Mesothelial cell of epicardium (in vitro differentiated cells): ENCODE results near the gene GMDS. TPM values are rescaled to one million over a fixed set of nuclear protein-coding genes. Genes with fewer than 3 reads are reported as not detected.

Experiments used
- DNase-seq, 2 experiments: peaks; one replicate each; pipeline ENCODE4 v3.0.0; 2021; ENCODE audit warnings: low spot score in 2 of 2; ENCODE audit not compliant: unreplicated experiment in 2 of 2
- H3K27ac Mint-ChIP-seq: 2 replicates; pipeline ENCODE4 v1.8.0; 2021; ENCODE audit warnings: mixed read lengths
- H3K27me3 Mint-ChIP-seq: 2 replicates; pipeline ENCODE4 v1.8.0; 2021; ENCODE audit warnings: low read depth, mixed read lengths
- H3K36me3 Mint-ChIP-seq: 2 replicates; pipeline ENCODE4 v1.8.0; 2021; ENCODE audit warnings: mixed read lengths
- H3K4me1 Mint-ChIP-seq: 2 replicates; pipeline ENCODE4 v1.8.0; 2021; ENCODE audit warnings: mixed read lengths
- H3K4me3 Mint-ChIP-seq: 2 replicates; pipeline ENCODE4 v1.8.0; 2021; ENCODE audit warnings: mild to moderate bottlenecking, moderate library complexity, mixed read lengths
- H3K9me3 Mint-ChIP-seq: 2 replicates; pipeline ENCODE4 v1.8.0; 2021; ENCODE audit warnings: mixed read lengths
- total RNA-seq: library from RNA; stranded (reverse); gene quantifications from 3 replicates; pipeline ENCODE4 v1.2.1, GENCODE V29; 2021
- TF ChIP-seq, protein P1 (sequence below): fragments of 200-600 bp; sonication (generic); IDR thresholded peaks from one replicate; pipeline ENCODE4 v1.5.0; 2021; ENCODE audit warnings: antibody characterized with exemption; ENCODE audit not compliant: unreplicated experiment

Gene GMDS
- total RNA-seq, 1 donor from 2014 or later = 39.9 TPM

- TF ChIP-seq, protein P1, sequence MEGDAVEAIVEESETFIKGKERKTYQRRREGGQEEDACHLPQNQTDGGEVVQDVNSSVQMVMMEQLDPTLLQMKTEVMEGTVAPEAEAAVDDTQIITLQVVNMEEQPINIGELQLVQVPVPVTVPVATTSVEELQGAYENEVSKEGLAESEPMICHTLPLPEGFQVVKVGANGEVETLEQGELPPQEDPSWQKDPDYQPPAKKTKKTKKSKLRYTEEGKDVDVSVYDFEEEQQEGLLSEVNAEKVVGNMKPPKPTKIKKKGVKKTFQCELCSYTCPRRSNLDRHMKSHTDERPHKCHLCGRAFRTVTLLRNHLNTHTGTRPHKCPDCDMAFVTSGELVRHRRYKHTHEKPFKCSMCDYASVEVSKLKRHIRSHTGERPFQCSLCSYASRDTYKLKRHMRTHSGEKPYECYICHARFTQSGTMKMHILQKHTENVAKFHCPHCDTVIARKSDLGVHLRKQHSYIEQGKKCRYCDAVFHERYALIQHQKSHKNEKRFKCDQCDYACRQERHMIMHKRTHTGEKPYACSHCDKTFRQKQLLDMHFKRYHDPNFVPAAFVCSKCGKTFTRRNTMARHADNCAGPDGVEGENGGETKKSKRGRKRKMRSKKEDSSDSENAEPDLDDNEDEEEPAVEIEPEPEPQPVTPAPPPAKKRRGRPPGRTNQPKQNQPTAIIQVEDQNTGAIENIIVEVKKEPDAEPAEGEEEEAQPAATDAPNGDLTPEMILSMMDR = no peak
- Mint-ChIP-seq H3K4me3 (no peak overlapping the region), H3K27me3 (no peaks in the 10 kb centered on the region), H3K27ac (no peak overlapping the region), H3K9me3 (peaks cover 4% of the 10 kb centered on the region), H3K4me1 (peaks cover 23% of the 10 kb centered on the region), H3K36me3 (peaks cover 1% of the 10 kb centered on the region)
- DNase-seq = no peak
Measured at GRCh38 chr6:1576711-1577110, 668.7 kb downstream of the GMDS start.

- DNase-seq = no peak
- no peak overlapping the region for H3K27ac Mint-ChIP-seq
- no peaks in the 10 kb centered on the region for H3K27me3 Mint-ChIP-seq
- TF ChIP-seq, protein P1 = no peak
- peaks cover 2% of the 10 kb centered on the region for H3K36me3 Mint-ChIP-seq
- H3K9me3 Mint-ChIP-seq = peaks cover 10% of the 10 kb centered on the region
- no peak overlapping the region for H3K4me3 Mint-ChIP-seq
- peaks cover 23% of the 10 kb centered on the region for H3K4me1 Mint-ChIP-seq
Measured at GRCh38 chr6:1576166-1576565, 669.2 kb downstream of the GMDS start.

DNA sequence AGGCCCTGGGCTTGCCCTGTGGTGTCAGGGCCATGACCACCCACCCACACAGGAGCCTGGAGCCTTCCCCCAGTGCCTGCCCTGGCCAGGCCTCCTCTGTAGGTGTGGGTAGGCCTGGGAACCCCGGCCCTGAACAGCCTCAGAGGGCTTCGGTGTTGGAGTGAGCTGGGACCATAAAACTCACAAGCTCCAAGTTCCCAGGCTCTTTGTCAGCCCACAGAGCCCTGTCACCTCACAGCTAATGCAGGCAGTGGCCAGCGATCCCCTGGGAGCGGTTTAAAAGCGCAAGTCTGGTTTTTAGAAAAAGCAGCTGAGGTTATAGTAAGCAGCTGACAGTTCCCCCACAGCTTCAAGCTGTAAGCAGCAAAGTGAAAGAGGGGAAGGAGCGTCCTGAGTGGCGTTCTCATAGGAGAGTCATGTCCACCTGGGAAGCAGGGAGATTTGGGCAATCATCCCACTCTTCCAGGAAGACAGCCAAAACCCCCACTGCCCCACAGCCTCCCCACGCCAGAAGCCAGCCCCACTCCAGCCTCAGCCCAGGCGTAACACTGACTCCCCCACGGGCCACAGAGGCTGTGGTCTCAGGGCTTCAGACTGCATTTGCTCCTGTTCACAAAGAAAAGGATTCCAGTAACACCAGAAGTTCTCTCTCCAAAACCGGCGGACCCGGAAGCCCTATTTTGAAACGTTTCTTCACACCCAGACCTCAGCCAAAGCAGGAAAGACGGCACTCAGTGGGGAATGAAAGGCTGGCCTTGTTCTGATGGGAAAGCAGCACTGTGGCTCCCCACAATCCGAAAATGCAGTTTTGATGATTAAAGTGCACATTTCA is 670.0 kb downstream of the GMDS start:
- H3K27ac Mint-ChIP-seq = peak overlapping the region; percentile 70
- H3K27me3 Mint-ChIP-seq = no peaks in the 10 kb centered on the region
- DNase-seq = no peak
- TF ChIP-seq, protein P1 = no peak
- peaks cover 4% of the 10 kb centered on the region for H3K36me3 Mint-ChIP-seq
- peaks cover 17% of the 10 kb centered on the region for H3K9me3 Mint-ChIP-seq
- H3K4me3 Mint-ChIP-seq = peak overlapping the region; percentile 15
- peaks cover 23% of the 10 kb centered on the region for H3K4me1 Mint-ChIP-seq

DNA sequence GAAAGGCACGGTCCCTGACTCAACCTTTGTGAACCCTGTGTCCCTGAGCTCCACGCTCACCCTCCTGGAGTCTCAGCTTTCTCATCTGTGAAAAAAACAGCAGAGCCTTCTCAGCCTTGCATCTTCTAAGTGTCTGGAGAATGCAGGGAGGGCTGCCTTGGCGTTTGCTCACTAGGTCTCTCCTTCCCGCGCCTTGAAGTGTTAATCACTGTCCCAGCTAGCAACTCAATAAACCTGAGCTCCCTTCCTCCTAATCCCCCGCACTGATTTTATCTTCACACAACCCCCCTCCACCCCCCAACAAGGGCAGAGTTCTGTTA is 670.6 kb downstream of the GMDS start:
- DNase-seq = no peak
- TF ChIP-seq, protein P1 = no peak
- peak overlapping the region; percentile 10 for H3K4me3 Mint-ChIP-seq
- peaks cover 4% of the 10 kb centered on the region for H3K36me3 Mint-ChIP-seq
- H3K4me1 Mint-ChIP-seq = peaks cover 23% of the 10 kb centered on the region
- H3K27me3 Mint-ChIP-seq = no peaks in the 10 kb centered on the region
- peaks cover 22% of the 10 kb centered on the region for H3K9me3 Mint-ChIP-seq
- peak overlapping the region; percentile 70 for H3K27ac Mint-ChIP-seq

GRCh38 chr6:1574083-1574761 is 671.2 kb downstream of the GMDS start:
- H3K9me3 Mint-ChIP-seq = peaks cover 22% of the 10 kb centered on the region
- H3K4me1 Mint-ChIP-seq = peaks cover 23% of the 10 kb centered on the region
- H3K27ac Mint-ChIP-seq = no peak overlapping the region
- DNase-seq = no peak
- H3K4me3 Mint-ChIP-seq = no peak overlapping the region
- TF ChIP-seq, protein P1 = no peak
- H3K36me3 Mint-ChIP-seq = peaks cover 4% of the 10 kb centered on the region
- H3K27me3 Mint-ChIP-seq = no peaks in the 10 kb centered on the region
